Bone marrow (tissue), 2 donors: ENCODE measurements around the gene CCNY.
"Not testable (repeated sequence)": the region's sequence is repeated elsewhere in the genome, so short reads cannot be mapped to it uniquely, and the experiment has no call there.

ENCODE experiments used
- DNase-seq, 2 donors: peaks; one replicate each; lab custom pipeline; 2025; lab: John Stamatoyannopoulos, UW

The CCNY gene

DNA sequence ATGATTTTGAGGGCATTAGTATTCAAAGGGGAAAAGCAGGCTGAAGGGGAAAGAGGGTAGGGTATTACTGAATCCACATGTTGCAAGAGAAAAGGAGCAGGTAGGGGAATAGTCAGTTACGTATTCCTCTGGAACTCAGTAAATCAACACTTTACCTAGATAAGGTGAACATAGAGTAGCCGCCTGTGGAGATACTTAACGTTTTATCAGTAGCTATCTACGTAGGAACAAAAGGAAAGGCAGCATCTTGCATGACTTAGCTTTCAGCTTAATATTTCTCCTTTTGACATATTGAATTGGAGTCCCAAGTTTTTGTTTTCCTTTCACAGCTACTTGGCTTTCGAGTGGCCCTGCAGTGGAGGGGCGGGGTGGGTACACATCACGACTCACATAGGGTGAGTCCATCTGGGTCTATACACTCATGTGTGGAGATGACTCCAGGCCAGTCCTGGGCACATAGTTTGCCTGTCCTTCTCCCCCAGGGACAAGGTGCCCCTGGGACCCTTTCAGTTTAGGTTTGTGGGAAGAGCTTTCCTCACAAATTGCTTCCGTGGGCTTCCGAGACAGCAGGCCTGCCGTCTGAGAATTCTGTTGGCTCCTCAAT, 48.1 kb downstream of the CCNY start:
- DNase-seq, result no peak

DNA sequence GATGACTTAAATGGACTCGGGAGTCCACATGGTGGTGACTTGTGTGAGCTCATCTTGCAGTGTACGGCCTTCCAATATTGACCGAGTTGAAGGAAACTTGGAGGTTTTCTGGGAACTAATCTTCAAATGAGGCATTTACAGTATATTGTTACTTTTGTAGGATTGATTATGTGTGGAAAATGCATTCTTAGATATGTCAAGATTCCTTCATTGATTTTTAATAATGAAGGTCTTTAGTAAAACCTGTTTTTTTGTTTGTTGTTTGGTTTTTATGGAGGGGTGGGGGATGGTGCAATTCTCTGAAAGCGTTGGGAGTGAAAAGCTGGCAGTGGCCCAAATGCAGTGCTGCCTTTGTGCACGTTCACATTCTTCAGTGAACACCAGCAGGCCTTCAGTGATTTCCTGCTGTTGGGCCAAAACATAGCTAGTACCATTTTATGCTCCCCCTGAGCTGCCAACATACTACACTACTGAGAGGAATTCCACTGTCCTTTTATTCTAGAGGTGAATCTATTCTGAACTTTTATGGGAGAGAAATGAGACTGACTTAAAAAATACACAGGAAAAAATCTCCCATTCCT, 50.4 kb downstream of the CCNY start:
- no peak for DNase-seq

DNA sequence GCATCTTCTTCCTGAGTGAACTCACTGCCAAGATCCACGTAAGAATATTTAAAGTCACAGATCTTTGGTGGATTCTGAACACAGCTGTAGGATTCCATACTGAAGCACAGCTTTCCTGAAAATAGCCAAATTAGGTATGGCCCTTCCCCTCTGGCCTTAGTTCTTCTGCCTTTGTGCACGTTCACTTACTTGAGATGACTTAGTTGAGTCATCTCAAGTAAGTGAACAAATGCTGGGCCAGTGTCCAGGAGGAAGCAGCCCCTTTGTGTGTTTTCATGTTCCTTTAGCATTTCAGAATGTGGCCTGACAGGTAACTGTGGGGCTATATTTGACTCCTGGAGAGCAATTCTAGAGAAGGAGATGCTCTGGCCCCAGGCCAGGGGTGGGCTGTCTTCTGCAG, 51.5 kb downstream of the CCNY start:
- no peak for DNase-seq

DNA sequence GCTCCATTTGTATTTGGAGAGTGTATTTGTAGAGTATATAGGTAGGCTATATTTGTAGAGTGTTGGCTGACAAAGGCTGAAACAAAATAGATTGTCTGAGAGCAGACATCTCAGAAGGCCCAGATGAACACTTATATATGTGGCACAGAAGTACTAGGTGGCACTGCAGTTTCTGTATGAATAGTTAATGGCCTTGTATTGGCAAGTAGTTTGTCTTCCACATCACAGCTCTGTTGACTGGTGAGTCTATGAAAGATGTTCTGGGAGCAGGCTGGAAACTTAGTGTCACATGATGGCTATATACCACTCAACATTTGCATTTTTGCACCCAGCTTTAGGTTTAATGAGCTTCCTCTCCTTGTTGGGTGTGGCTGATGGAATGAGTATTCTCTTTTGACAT, 51.9 kb downstream of the CCNY start:
- no peak for DNase-seq

DNA sequence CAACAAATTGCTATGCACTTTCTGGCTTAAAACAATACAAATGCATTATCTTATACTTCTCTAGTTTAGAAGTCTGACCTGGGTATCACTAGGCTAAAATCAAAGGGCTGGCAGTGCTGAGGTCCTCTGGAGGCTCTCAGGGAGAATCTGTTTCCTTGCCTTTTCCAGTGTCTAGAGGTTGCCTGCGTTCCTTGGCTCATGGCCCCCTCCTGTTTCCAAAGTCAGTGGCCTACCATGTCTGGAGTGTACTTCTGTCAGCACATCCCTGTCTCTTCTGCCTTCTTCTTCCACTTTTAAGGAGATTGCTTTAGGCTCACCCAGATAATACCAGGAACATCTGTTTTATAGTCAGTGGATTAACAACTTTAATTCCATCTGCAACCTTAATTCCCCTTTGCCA, 52.4 kb downstream of the CCNY start:
- no peak for DNase-seq

GRCh38 chr10:35390161-35390840, 54.0 kb downstream of the CCNY start:
- no peak for DNase-seq

GRCh38 chr10:35390843-35391152, 54.5 kb downstream of the CCNY start:
- DNase-seq, result no peak

DNA sequence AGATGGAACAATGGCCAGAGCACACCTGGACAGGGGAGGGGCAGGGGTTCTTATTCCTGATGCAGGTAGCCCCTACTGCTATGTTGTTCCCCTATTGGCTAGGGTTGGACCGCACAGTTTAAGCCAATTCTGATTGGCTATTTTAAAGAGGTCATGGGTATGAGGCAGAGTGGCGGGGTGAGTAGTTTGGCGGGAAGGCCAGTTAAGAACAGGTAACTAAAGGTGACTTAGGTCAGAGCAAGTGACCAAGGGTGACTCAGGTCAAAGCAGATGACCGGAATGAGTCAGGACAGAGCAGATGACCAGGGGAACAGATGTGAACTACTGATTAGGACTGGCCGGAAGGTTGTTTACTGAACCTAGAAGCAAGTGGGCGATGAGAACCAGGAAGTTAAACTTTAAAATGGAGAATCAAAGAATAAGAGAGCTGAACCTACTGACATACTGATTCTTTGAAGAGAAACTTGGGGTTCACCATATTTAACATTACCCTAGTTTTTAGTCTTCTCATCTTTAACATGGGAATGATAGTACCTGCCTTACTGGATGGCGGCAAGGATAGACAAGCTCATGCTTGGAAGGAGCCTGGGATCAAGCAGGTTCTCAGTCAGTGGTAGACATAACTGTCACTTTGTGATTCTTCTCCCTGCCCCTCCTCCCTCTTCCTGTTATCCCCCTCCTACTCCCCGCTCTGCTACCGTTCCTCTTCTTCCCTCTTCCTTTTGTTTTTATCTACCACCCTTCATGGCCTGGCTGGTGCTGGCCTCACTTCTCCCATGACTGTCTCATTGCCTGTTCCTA, 55.0 kb downstream of the CCNY start:
- no peak for DNase-seq

DNA sequence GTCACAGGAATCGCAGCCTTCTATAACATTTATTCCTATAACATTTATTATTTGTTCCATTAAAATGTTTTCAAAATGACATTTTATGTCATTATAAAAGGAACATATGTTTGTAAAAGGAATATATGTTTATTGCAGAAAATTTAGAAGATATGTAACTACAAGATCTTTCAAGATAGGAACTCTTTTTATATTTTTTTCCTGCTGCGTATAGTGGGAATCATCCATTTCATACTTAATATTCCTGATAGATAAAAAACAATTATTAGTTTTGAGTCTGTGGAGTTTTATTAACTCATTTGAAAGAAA, 55.6 kb downstream of the CCNY start:
- DNase-seq, result no peak

DNA sequence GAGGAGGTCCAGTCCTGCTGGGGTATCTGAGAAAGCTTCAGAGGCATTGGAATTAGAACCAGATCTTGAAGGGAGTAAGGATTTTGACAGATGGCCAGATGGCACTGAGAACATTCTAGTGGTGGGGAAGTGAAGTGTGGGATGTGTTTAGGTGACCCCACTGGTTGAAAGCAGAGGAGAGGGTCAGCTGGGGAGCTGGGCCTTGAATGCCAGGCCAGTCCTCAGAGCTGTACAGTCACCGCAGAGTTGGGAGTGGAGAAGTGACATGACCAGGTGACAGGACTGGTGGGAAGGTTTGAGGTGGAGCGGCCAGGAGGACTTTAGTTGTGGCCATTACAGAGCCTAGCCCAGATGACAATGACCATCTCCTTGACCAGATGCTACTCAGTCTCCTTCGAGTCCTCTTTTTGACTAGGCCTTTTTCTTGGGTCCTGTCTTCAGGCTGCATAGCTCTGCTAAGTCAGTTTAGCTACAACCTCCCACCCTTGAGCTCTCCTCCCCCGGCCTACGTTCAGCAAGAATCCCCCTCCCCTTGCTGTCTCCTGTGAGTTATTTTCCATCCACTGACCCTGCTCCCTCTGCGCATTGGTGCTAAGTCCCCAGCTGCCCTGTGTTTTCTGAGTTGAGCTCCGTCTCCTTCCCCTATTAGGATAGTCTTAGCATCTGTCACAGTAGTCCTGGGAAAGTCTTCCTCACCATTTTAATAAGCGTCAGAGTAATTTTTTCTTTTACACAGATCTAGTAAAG, 56.3 kb downstream of the CCNY start:
- no peak for DNase-seq

- no peak for DNase-seq
Observed at GRCh38 chr10:35394411-35394851, 58.1 kb downstream of the CCNY start.

DNA sequence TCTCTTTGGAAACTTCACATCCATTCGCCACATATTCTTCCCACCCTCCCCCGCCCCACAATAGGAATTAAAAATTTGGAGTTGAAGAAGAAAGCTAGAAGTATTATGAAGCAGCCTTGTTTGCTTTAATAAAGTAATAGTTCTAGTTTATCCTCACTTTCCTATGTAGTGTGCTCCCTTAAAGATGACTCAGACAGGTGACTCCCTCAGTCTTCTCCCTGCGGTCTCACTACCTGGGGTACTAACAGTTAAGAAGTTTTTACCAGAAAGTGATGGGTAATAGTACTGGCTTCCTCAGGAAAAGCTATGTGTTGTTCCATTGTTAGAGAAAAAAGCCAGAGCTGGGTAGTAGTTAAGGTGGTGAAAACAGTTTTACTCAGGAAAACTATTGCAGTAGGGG, 58.6 kb downstream of the CCNY start:
- no peak for DNase-seq

DNA sequence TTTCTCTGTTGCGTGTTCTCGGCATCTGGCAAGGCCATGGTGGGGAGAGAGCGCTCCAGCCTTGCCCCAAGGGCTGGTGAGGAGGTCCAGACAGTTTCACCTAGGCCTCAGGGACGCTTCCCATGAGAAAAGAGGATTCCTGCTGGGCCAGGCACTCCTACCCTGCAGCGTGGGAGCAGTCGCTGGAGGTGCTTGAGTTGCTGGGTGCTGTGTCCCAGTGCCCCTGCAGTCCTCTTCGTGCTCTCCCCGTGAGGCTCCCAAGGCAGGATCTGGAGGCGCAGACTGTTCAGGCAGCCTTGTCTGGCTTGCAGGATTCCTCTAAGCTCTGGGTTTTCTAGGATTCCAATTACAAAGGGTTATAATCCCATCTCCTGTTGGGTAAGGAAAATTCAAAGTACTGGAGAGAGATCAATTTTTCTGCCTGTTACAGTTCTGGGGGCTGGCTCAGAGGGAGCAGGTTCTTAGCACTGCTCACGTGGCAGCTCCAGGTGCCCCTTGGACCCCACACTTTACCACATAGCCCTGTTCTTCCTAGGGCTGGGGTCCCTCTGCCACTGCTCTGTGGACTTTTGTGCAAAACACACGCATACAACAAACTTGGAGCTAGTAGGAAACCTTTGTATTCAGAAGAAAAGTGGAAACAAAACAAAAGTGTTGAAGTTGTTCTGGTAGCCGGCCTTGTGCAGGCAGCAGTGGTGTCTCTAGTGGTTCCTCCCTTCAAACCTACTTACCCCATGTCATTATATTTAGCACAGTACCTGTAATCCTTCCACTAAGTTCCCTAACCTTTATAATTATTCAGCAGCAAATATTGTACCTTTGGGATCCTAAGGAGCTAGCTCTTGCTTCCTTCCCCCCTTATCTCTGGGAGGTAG, 60.5 kb downstream of the CCNY start:
- no peak for DNase-seq

DNA sequence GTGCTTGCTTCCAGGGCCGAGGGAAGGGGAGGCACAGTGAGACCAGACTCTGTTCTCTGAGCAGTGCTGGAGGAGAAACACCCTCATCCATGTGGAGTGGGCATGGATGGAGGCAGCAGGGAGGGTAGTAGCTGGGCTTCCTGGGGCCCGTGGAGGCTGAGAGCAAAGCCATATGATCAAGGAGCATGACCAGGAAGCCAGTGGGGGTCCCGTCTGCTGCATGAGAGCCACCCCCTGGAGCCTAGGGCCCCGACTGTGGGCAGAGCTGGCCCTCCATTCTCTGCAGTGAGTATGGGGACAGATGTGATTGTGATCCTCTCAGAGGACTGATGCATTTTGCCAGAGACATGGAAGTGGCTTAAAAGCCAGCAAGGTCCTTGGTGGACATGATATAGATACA, 61.6 kb downstream of the CCNY start:
- no peak for DNase-seq

GRCh38 chr10:35398355-35398754, 62.0 kb downstream of the CCNY start:
- no peak for DNase-seq

DNA sequence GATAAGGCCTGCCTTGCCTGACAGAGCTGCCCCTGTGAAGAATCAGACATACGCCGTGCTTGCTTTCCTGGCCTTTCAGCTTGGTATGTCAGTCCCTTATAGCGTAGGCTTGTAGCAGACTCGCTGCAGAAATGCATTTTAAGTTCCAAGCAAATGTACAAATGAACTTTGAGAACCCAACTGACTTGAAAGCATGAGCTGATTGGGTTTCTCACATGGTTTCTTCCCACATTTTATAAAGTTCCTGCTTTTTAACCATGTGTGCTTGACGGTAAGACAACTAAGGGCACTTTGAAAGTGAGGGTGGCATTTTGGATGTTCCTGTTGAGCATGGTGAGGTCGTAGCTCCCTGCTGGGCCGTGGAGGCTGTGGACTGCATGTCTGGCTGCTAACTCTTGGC, 62.6 kb downstream of the CCNY start:
- no peak for DNase-seq

DNA sequence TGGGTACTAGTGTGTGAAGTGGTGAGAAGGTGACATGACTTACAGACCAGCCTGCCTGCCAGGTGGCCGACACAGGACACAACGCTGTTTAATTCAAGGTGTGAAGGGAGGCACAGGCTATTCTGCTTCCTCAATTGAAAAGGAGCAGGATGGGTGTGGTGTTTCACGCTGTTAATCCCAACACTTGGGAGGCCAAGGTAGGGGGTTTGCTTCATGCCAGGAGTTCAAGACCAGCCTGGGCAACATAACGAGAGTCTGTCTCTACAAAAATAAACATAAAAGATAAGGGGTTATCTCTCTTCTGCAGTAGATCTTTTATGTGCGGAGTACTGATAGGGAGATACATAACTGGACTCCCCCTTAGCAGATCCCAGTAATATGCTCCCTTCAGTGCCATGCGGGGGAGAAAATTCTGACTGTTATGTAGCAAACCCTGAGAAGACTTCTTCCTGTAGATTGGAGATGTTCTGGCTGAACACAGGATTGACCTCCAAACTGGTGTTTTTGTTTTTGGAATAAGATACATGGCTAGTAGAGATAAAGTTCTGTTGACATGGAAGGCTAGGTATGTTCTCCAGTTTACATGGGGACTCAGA, 63.2 kb downstream of the CCNY start:
- no peak for DNase-seq

- no peak for DNase-seq
Observed at GRCh38 chr10:35400595-35401268, 64.4 kb downstream of the CCNY start.

- DNase-seq, result not testable (repeated sequence)
Observed at GRCh38 chr10:35403491-35403890, 67.2 kb downstream of the CCNY start.

GRCh38 chr10:35404077-35404476, 67.8 kb downstream of the CCNY start:
- not testable (repeated sequence) for DNase-seq
